Bone marrow (tissue), 2 donors: ENCODE results near the gene GPR78.

Experiments
- DNase-seq, 2 donors: peaks; one replicate each; lab custom pipeline; 2025; lab: John Stamatoyannopoulos, UW

GPR78 gene, protein sequence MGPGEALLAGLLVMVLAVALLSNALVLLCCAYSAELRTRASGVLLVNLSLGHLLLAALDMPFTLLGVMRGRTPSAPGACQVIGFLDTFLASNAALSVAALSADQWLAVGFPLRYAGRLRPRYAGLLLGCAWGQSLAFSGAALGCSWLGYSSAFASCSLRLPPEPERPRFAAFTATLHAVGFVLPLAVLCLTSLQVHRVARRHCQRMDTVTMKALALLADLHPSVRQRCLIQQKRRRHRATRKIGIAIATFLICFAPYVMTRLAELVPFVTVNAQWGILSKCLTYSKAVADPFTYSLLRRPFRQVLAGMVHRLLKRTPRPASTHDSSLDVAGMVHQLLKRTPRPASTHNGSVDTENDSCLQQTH

DNA sequence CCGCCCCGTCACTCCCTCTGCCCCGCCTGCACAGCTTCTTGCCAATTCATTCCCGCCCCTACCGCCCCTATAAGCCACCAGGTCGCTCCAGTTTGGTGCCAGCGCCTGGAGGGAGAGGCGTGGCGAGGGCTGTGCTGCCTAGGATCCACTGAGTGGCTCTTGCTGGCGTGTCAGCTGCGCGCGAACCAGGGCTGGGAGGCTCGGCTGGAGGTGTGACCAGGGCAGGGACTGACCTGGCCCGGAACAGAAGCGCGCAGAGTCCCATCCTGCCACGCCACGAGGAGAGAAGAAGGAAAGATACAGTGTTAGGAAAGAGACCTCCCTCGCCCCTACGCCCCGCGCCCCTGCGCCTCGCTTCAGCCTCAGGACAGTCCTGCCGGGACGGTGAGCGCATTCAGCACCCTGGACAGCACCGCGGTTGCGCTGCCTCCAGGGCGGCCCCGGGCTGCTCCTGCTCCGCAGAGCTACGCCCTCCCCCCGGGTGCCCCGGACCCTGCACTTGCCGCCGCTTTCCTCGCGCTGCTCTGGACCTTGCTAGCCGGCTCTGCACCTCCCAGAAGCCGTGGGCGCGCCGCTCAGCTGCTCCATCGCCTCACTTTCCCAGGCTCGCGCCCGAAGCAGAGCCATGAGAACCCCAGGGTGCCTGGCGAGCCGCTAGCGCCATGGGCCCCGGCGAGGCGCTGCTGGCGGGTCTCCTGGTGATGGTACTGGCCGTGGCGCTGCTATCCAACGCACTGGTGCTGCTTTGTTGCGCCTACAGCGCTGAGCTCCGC lies at the start of gene GPR78:
Gene GPR78, plus strand, starts transcription at position 72 of the 773 bp plus-strand sequence. Its CDS starts 591 bp downstream, at position 663.
- no peak for DNase-seq

DNA sequence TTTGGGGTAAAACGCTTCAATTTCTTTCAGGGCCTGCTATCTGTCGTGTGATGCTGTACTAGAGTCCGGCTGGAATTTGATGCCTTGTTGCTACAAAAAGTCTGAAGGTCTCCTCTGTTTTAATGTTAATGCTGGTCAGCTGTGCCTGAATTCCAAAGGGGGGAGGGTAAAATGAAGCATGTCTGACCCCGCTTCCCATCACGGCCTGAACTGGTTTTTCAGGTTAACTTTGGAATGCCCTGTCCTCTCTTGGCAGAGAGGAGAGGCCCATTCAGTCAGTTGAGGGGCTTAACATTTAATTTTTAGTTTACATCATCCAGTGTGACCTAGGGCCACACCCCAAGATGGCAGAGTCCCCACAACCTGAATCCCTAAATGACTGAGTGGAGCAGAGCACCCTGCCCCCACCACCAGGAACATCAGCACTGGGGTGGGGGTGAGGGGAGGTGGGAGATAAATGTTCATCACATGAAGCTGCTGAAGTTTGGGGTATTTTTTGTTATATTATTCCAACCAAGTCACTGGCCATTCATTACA lies 47.9 kb upstream of the GPR78 start:
- DNase-seq: no peak

DNA sequence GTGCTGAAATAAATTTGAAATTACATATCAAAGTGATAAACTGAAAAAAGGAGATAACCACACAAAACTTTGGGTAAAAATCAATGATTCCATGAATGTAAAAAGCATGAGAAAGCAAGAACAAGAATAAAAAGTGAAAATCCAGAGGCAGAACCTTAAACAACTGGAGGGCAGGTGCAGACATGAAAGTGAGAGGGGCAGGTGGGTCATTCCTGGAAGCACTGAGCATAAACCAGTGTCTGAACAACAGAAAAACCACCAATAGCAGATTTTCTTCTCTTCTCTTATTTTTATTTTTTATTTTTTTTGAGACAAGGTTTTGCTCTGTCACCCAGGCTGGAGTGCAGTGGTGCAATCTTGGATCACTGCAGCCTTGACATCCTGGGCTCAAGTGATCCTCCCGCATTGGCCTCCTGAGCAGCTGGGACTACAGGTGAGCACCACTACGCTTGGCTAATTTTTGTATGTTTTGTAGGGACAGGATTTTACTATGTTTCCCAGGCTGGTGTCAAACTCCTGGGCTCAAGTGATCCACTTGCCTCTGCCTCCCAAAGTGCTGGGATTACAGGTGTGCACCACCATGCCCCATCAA lies 46.8 kb upstream of the GPR78 start:
- DNase-seq: no peak

DNA sequence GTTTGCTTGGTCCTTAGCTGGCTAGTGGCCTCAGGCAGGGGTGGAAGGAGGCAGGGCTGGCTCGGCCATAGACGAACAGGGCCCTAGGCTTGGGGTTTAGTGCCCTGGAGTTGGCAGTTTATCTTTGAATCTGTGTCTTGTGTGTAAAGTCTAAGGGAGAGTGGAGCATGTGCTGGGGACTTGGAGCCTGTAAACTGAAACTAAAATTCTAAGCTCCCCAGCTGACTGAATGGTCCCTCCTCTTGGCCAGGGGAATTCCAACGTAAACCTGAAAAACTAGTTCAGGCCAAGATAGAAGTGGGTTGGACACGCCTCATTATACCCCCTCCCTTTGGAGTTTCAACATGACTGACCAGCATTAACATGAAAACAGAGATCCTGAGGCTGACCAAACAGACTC lies 46.1 kb upstream of the GPR78 start:
- DNase-seq: no peak

DNA sequence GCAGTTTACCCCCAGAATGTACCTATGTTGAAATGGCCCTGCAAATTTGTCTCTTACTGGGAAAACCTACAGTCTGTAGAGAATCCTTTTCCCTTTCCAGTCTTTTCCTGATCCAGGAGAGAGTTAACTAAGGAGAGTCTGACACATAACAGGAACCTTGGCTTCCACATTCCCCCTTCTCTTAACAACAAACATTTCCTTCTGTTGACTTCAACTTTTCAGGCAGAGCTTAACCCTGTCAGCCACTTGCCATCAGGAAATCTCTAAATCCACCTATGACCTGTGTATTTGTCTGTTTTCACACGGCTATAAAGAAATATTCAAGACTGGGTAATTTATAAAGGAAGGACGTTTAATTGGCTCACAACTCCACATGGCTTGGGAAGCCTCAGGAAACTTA lies 45.6 kb upstream of the GPR78 start:
- no peak for DNase-seq

DNA sequence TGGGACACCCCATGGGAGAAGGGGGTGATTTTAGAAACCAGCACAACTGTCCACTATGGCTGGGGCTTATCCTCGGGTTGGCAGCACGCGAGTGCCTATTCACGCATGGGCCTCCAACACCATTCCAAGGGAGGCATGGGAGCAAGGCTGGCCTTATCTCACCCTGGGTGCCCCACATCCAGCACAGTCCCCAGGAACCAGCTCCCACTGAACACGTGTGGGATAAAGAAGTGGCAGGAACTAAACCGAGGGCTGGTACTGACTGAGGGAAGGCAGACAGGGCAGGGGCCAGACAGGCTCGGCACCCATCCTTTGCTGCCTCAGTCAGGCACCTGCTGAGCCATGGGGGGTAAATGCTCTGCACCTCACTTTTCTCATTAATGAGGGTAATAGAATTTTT lies 43.7 kb upstream of the GPR78 start:
- no peak for DNase-seq

DNA sequence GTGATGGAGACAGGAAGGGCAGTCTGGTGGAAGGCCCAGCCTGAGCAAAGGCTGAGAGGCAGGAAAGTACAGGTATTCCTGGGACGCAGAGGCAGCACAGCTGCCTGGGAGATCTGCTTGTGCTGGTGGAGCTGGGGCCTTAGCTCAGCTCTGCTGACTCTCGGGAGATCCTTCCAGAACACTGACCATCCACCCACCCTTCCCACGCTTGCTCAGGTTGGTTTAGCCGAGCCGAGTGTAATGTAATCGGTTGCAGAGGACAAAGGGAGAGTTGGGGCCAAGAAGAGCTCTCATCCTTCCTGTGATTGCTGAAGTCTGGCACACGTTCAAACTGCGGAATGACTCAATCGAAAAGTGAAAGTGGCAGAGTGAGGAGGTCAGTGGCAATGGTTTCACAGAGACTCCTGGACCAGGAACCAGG lies 43.1 kb upstream of the GPR78 start:
- DNase-seq: no peak

DNA sequence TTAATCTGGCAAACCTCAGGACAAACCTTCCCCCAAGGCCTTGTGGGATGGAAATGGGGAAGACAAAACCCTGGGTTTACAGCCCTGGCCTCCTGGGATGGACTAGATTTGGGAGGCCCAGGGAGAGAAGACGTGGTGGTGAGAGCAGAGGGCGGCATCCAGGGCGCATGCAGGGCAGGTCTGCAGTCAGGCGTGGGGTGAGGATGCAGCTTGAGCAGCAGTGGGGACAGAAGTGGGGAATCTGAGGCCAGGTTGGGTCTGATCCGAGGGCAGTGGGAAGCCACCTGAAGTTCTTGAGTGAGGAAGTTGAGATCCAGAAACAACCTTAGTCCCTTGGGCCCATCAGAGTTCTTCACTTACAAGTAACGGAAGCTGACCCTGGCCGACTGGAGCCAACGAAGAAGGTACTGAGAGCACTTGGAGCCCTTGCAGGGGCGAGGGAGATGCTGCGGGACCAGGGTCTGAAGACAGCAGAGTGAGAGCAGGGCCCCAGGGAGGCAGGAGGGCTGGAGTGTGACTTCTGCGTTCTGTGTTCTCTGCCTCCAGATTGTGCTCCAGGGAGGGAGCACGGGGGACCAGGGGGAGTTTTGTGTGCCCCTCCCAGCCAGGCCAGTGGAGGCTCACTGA lies 42.0 kb upstream of the GPR78 start:
- DNase-seq: no peak

DNA sequence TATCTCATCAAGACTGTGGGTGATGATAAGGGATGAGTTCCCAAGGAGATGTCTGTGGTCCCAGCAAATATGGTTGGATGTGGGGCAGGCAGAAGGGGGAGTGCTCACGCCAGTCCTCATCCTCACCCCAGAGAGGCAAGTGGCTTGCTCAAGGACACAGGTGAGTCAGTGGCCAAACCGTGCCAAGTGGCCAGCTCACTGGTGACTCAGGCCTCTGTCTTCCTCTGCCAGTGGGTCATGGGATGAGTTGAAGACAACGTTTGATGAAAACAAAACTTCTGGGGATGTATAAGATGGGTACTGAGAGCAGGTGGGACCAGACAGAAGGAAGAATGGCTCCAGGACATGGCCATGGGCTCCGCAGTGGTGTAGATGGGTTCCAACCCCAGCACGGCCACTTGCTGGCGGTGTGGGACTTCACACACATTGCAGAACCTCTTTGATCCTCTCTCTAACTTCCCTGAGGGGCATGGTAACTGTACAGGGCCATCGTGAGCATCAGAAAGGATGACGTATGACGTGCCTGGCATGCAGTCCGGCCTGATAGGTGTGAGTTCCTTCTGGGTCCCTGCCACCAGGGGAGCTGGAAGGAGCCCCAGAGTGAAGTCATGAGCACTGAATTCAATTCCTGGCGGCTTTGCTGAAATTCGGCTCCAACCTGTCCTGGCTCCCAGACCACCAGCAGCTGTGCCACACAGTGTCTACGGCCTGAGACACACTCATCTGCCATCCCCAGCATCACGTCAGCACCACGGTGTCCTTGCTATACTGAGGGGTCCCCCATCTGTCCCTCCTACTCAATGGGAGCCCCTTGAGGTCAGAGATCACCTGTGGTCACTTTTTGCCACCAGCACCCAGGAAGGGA lies 41.3 kb upstream of the GPR78 start:
- DNase-seq: no peak

DNA sequence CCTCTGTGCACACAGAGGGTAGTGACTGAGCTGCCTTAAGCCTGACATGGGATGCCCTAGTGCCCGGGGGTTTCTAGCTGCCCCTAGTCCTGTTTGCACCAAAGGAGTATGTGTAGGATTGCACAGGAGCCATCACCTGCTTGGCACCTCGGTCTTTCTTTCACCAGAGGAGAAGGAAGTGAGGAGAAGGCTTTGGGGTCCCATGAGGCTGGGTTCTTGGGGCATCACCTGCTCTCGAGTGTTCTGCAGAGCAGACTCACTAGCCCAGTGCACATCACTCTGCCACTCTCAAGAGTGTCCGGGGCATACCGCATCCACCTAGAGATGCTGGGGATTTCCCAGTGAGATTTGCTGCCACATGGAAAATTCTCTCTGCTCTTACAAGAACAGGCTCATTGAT lies 40.5 kb upstream of the GPR78 start:
- no peak for DNase-seq

DNA sequence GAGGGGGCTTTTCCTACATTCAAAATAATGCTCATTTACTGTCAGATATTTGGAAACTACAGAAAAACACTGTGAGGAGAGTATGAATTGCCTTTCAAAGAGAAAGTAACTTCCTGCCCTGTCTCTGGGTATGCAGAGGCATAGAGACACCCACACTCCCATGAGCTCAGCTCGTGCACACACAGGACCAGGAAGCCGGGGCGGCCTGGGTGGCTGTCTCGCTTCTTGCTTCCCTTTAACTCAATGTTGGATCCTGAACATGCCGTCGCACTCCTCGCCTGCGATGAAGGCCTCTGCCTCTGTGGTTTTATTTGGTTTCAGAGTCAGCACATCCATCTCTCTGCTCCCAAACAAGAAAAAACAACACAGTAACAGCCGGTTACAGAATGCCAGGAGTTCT lies 40.1 kb upstream of the GPR78 start:
- DNase-seq: no peak

DNA sequence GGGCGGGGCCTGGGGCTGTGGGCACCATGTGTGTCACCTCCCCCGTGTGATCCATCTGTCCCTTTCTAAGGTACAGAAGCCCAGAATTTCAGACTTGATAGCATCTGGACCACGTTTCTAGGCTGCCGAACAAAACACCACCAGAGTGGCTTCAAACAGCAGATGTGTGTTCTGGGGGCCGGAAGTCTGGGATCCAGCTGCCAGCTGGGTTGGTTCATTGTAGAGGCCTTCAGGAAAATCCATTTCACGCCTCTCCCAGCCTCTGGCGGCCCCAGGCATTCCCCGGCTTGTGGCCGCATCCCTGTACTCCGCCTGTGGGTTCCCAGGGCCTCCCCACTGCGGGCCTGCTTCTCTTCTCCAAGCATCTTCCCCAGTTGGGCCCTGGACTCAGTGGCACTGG lies 39.6 kb upstream of the GPR78 start:
- no peak for DNase-seq

DNA sequence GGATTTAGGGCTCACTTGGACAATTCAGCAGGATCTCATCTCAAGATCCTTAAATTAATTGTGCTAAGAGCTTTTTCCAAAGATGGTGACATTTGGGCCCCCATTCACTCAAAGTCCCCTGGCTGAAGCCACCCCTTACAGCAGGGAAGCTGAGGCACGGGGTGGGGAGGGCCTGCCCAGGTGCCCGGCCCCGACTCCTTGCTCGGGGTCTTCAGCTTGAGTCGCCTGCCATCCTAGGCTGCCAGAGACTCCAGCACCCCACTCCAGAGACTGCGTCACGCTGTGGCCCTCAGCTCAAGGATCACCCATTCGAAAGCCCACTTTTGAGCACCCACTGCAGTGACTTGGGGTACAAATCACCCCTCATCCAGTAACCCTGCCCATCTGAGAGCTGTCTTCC lies 39.2 kb upstream of the GPR78 start:
- DNase-seq: no peak

DNA sequence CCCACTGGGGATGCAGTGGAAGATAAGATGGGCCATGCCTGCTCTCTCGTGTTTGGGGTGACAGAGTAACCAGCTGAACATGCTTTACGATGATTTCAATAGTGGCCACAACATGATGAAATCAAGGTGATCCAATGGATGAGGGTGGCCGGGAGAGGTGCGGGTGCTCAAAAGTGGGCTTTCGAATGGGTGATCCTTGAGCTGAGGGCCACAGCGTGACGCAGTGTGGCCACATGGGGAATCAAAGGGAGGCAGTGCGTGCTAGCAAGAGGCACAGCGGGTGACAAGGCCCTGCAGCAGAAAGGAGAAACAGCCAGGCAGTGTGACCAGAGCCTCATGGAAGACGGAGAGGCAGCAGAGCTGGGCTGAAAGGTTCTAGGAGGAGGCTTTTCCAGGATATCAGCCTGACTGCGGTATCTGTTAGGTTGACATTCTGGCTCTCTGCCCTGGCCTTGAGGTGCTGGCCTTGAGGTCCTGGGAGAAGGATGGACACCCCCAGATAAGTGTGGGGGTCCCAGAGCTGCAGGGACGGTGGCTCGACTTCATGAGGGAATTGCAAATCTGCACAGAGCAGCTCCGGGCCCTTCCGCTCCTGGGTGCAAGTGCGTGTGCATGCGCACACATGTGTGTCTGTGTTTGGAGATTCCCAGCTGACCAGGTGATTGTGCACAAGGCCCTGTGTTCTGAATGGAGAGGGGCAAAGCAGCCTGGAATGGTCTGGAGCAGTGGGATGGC lies 38.0 kb upstream of the GPR78 start:
- no peak for DNase-seq

DNA sequence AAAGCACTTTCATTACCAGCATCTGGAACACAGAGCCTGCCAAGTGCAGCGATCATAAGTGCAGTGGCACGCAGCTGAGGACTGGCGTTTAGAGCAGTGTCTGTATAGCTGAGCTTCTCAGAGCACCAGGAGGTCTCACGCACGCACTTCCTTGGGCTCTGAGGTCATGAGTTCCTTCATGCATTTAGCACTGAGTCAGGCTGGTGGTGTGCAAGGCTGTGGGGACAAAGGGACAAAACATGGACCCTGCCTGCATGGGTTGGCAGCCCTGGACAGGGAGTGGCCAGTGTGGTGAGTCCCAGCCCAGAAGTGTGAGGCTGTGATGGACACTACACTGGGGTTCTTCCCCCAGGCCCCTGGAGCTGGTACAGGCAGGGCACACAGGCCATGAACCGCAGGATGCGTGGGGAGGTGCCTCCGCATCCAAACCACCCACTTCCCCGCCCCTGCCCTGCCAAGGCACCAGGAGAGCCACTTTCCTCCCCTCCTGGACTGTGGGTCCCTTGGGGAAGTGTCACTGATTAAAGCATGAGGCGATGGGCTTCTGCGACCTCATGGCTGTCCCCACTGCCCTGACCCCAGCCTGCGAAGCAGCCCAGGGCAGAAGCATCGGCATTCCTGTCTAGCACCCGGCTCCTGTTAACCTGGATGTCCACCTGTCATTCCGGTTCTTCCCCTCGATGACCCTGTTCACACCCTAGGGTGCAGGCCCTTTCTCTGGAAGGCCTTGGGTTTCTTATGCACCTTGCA lies 37.2 kb upstream of the GPR78 start:
- no peak for DNase-seq

DNA sequence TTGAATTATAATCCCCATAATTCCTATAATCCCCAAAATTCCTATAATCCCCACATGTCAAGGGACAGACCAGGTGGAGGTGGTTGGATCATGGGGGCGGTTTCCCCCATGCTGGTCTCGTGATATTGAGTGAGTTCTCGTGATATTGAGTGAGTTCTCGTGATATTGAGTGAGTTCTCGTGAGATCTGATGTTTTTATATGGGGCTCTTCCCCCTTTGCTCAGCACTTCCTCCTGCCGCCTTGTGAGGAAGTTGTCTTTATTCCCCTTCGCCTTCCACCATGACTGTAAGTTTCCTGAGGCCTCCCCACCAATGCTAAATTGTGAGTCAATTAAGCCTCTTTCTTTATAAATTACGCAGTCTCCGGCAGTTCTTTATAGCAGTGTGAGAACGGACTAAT lies 36.6 kb upstream of the GPR78 start:
- DNase-seq: no peak

DNA sequence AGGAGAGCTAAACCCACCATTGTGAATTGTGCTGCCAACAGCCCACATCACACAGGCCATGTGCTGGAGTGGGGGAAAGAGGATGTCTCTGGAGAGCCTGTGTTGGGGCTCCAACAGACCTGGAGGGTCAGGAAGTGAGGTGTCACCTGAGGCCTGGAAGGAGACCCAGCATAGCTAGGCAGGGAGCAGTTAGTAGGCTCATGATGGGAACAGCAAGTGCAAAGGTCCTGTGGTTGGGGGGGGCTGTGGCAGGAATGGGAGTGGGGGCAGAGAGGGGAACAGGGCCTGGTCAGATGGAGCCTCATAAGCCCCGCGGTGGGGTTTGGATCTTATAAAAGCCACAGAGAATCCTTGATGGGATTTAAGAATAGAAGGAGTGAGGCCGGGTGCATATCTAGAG lies 35.9 kb upstream of the GPR78 start:
- no peak for DNase-seq

DNA sequence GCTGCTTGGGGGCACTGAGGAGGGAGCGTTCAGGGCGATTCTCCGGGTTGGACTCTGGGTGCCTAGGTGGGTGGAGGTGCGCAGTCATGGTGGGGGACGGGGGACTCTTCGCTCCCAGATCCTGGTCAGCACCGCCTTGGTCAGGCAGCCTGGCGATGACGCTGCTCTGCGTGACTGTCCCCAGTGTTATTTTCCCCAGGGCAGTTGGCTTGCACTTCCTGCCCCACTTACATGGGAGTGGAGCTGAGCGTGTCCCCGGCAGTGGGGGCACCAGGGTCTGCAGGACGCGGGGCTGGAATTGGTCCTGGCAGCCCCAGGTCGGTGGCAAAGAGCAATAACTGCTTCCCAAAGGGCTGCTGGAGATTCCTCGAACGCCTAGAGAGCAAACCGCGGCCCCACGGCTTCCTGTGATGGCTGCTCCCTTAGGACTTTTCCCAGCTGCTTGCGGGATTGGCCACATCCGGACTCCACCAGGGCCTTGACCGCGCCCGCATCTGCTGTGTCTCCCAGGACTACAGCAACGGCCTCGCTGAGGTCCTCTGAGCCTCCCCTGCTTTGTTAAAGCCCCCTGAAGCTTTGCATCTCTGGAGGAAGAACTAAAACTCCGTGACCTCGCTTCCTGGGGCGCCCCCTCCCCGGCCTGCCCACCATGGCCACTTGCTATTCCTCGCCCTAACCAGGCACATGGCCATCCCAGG lies 35.3 kb upstream of the GPR78 start:
- no peak for DNase-seq

DNA sequence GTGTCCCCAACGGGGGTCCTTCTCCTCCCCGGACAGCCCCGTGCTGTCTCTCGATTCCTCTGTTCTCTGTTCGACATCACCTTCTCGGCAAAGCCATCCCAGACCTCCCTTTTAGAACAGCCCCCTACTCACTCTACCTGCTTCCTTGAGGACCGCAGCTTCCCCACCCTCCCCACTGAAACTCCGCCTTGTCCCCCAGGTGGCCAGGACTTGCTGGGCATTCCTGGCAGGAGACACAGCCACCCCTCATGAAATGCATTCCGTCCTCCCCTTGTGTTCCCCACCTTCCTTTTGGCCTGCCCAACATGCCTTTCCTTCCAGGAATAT lies 34.8 kb upstream of the GPR78 start:
- no peak for DNase-seq

DNA sequence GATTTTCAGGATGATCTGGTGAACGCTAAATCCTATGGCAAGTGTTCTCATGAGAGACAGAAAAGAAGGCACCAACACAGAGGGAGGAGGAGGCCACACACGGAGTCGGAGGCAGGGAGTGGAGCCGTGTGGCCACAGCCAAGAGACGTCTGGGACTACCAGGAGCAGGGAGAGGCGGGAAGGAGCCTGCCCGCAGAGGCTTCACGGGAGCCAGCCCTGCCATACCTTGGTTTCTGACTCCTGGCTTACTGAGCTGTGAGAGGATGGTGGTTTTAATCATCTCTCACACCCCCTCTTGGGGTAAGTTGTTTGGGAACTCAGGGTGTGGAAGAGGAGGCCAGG lies 33.5 kb upstream of the GPR78 start:
- DNase-seq: no peak
